ENCODE data around the gene RAB3GAP1. TPM values are rescaled to one million over a fixed set of nuclear protein-coding genes. Genes with fewer than 3 reads are reported as not detected.

RAB3GAP1 gene
- total RNA-seq, result 33.7 to 37.3 TPM (median 35.2 TPM) in 3 replicates

DNA sequence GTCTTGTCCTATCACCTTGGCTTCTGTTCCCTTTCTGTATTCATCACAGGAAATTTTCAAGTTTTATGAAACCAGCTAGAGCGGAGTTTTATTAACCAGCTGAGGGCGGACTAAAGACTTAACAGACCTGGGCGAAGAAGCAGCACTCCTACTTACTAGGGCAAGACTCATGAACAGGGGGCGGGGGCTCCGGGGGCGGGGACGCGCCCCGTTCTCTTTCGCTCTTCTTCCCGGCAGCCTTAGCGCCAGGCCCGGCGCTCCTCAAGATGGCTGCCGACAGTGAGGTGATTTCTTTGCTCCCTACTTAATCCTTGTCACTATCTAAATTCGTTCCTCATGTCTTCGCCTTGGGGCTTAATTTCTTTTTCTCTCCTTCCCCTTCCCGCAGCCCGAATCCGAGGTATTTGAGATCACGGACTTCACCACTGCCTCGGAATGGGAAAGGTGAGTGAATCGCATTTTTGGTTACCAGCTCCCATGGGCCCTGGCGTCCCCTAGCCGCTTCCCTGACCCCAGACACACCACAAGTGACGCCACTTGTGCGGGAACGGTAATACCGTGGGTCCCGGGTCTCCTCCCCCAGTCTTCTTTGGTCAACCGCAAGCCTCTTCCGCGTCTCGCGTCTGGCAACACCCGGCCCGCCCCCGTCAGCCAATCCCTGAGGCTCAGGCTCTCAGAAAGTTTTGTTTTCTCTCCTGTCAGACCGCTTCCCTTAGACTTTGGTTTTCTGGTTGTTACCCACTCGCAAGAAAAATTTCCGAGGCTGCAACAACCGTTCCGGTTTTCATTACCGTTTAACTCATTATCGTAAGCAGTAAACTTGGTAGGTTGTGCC lies at the start of gene RAB3GAP1:
Gene RAB3GAP1, plus strand, starts transcription at position 251 of the 835 bp plus-strand sequence. Its CDS starts 16 bp downstream, at position 267.
- Mint-ChIP-seq H3K27me3 (ENCODE audit: low read depth) (no peaks in the 10 kb centered on the region), H3K9me3 (no peaks in the 10 kb centered on the region), H3K4me3 (peak within 1 kb of the TSS; percentile 98), H3K36me3 (peaks cover 4% of the 10 kb centered on the region), H3K4me1 (peaks cover 19% of the 10 kb centered on the region), H3K27ac (peak within 1 kb of the TSS; percentile 99)
- TF ChIP-seq, protein P1, sequence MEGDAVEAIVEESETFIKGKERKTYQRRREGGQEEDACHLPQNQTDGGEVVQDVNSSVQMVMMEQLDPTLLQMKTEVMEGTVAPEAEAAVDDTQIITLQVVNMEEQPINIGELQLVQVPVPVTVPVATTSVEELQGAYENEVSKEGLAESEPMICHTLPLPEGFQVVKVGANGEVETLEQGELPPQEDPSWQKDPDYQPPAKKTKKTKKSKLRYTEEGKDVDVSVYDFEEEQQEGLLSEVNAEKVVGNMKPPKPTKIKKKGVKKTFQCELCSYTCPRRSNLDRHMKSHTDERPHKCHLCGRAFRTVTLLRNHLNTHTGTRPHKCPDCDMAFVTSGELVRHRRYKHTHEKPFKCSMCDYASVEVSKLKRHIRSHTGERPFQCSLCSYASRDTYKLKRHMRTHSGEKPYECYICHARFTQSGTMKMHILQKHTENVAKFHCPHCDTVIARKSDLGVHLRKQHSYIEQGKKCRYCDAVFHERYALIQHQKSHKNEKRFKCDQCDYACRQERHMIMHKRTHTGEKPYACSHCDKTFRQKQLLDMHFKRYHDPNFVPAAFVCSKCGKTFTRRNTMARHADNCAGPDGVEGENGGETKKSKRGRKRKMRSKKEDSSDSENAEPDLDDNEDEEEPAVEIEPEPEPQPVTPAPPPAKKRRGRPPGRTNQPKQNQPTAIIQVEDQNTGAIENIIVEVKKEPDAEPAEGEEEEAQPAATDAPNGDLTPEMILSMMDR (IDR thresholded peaks at IDR 0.05; ENCODE audit: unreplicated experiment), result no peak
- peak; percentile 44 to 62 for DNase-seq (ENCODE audit: low spot score in 2 of 2, unreplicated experiment in 2 of 2)

GRCh38 chr2:135002836-135003235 lies 49.3 kb upstream of the RAB3GAP1 start:
- TF ChIP-seq, protein P1 (IDR thresholded peaks at IDR 0.05; ENCODE audit: unreplicated experiment), result no peak
- no peak for DNase-seq (ENCODE audit: low spot score in 2 of 2, unreplicated experiment in 2 of 2)
- Mint-ChIP-seq H3K36me3 (no peaks in the 10 kb centered on the region), H3K27me3 (ENCODE audit: low read depth) (peaks cover 28% of the 10 kb centered on the region), H3K9me3 (no peaks in the 10 kb centered on the region), H3K4me1 (peaks cover 9% of the 10 kb centered on the region), H3K4me3 (no peak overlapping the region), H3K27ac (no peak overlapping the region)

GRCh38 chr2:135004005-135004746 lies 47.9 kb upstream of the RAB3GAP1 start:
- TF ChIP-seq, protein P1 (IDR thresholded peaks at IDR 0.05; ENCODE audit: unreplicated experiment), result peak; percentile 59
- no peaks in the 10 kb centered on the region for H3K36me3 Mint-ChIP-seq
- peaks cover 30% of the 10 kb centered on the region for H3K27me3 Mint-ChIP-seq (ENCODE audit: low read depth)
- H3K27ac Mint-ChIP-seq, result no peak overlapping the region
- H3K4me1 Mint-ChIP-seq, result peaks cover 9% of the 10 kb centered on the region
- peak; percentile 56 to 79 for DNase-seq (ENCODE audit: low spot score in 2 of 2, unreplicated experiment in 2 of 2)
- H3K9me3 Mint-ChIP-seq, result no peaks in the 10 kb centered on the region
- no peak overlapping the region for H3K4me3 Mint-ChIP-seq

GRCh38 chr2:135005753-135006152 lies 46.3 kb upstream of the RAB3GAP1 start:
- Mint-ChIP-seq H3K9me3 (no peaks in the 10 kb centered on the region), H3K27ac (no peak overlapping the region), H3K36me3 (no peaks in the 10 kb centered on the region), H3K4me3 (no peak overlapping the region), H3K4me1 (peaks cover 5% of the 10 kb centered on the region), H3K27me3 (ENCODE audit: low read depth) (peaks cover 34% of the 10 kb centered on the region)
- no peak for DNase-seq (ENCODE audit: low spot score in 2 of 2, unreplicated experiment in 2 of 2)
- TF ChIP-seq, protein P1 (IDR thresholded peaks at IDR 0.05; ENCODE audit: unreplicated experiment), result no peak

GRCh38 chr2:135009339-135009738 lies 42.8 kb upstream of the RAB3GAP1 start:
- no peak for DNase-seq (ENCODE audit: low spot score in 2 of 2, unreplicated experiment in 2 of 2)
- TF ChIP-seq, protein P1 (IDR thresholded peaks at IDR 0.05; ENCODE audit: unreplicated experiment), result no peak
- peaks cover 33% of the 10 kb centered on the region for H3K27me3 Mint-ChIP-seq (ENCODE audit: low read depth)
- no peaks in the 10 kb centered on the region for H3K36me3 Mint-ChIP-seq
- no peaks in the 10 kb centered on the region for H3K9me3 Mint-ChIP-seq
- H3K27ac Mint-ChIP-seq, result no peak overlapping the region
- no peak overlapping the region for H3K4me3 Mint-ChIP-seq
- H3K4me1 Mint-ChIP-seq, result peaks cover 2% of the 10 kb centered on the region

Measured in mesothelial cell of epicardium (in vitro differentiated cells).